Esophagus muscularis mucosa (tissue), 2 donors: ENCODE results near the gene ZNF638.

ENCODE experiments used
- EP300 ChIP-seq: sonication (generic); formaldehyde crosslinking; IDR thresholded peaks from one replicate; pipeline ENCODE4 v1.6.1; 2017; ENCODE audit warnings: antibody characterized with exemption
- POLR2A ChIP-seq: fragments of 450-650 bp; IDR thresholded peaks from one replicate; pipeline ENCODE4 v1.6.1; 2017; ENCODE audit warnings: antibody characterized with exemption, moderate library complexity, mild to moderate bottlenecking, low read depth

DNA sequence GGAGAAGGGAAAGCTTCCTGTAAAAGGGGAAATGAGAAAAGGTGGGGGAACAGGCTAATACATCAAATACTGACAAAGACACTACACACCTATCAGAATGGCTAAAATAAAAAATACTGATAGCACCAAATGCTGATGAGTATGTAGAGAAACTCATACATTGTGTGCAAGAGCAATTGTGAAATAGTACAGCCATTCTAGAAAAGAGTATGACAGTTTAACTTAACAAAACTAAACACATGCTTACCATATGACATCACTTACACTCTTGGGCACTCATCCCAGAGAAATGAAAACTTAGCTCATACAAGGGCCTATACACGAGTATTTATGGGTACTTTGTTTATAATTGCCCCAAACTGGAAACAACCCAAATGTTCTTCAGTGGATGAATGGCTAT, 53.4 kb downstream of the ZNF638 start:
- TF ChIP-seq POLR2A = no peak
- TF ChIP-seq EP300 = no peak
